Hippocampal formation (tissue), 2 donors: ENCODE data around the gene LIN37.
"Not testable (repeated sequence)": the region's sequence is repeated elsewhere in the genome, so short reads cannot be mapped to it uniquely, and the experiment has no call there.

Experiments
- DNase-seq, 2 donors: peaks; one replicate each; lab custom pipeline; 2025; lab: John Stamatoyannopoulos, UW

LIN37 gene

DNA sequence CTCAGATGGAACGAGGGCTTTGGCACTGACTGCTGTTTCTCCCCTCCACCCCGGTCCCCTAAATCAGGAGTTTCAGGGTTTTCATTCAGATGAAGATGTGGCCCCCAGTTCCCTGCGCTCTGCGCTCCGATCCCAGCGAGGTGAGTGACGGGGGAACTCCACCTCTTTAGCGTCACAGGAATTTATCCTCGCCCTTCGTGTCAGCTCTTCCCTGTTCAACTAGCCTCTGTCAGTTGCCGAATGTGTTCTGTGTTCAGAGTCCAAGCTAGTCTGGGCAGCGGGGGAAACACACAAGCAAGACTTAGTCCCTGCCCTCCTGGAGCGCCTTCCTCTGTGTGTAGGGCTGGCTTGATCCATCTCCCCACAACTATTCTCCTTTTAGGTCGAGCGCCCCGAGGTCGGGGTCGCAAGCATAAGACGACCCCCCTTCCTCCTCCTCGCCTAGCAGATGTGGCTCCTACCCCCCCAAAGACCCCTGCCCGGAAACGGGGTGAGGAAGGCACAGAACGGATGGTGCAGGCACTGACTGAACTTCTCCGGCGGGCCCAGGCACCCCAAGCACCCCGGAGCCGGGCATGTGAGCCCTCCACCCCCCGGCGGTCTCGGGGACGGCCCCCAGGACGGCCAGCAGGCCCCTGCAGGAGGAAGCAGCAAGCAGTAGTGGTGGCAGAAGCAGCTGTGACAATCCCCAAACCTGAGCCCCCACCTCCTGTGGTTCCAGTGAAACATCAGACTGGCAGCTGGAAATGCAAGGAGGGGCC, 28.8 kb upstream of the LIN37 start:
- no peak for DNase-seq

DNA sequence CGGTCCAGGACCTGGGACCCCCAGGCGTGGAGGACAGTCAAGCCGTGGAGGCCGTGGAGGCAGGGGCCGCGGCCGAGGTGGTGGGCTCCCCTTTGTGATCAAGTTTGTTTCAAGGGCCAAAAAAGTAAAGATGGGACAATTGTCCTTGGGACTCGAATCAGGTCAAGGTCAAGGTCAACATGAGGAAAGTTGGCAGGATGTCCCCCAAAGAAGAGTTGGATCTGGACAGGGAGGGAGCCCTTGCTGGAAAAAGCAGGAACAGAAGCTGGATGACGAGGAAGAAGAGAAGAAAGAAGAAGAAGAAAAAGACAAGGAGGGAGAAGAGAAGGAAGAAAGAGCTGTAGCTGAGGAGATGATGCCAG, 28.2 kb upstream of the LIN37 start:
- no peak for DNase-seq

DNA sequence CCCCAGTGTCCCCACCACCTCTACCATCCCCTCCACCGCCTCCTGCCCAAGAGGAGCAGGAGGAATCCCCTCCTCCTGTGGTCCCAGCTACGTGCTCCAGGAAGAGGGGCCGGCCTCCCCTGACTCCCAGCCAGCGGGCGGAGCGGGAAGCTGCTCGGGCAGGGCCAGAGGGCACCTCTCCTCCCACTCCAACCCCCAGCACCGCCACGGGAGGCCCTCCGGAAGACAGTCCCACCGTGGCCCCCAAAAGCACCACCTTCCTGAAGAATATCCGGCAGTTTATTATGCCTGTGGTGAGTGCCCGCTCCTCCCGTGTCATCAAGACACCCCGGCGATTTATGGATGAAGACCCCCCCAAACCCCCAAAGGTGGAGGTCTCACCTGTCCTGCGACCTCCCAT, 27.7 kb upstream of the LIN37 start:
- DNase-seq = no peak

DNA sequence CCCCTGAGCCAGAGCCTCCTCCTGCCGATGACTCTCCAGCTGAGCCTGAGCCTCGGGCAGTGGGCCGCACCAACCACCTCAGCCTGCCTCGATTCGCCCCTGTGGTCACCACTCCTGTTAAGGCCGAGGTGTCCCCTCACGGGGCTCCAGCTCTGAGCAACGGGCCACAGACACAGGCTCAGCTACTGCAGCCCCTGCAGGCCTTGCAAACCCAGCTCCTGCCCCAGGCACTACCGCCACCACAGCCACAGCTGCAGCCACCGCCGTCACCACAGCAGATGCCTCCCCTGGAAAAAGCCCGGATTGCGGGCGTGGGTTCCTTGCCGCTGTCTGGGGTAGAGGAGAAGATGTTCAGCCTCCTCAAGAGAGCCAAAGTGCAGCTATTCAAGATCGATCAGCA, 27.0 kb upstream of the LIN37 start:
- no peak for DNase-seq

DNA sequence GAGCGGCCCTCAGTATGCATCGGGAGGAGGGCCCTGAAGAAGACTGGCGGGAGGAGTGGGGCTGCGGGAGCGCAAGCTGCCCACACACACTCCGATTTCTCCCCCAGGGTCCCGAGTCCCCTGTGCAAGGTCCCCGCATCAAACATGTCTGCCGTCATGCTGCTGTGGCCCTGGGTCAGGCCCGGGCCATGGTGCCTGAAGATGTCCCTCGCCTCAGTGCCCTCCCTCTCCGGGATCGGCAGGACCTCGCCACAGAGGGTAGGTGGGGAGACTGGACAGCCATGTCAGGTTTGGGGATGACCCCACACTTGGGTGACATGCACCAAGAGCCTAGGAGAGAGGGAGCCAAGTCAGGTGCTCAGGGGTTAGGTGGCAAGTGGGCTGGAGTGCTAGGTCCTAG, 25.9 kb upstream of the LIN37 start:
- no peak for DNase-seq

DNA sequence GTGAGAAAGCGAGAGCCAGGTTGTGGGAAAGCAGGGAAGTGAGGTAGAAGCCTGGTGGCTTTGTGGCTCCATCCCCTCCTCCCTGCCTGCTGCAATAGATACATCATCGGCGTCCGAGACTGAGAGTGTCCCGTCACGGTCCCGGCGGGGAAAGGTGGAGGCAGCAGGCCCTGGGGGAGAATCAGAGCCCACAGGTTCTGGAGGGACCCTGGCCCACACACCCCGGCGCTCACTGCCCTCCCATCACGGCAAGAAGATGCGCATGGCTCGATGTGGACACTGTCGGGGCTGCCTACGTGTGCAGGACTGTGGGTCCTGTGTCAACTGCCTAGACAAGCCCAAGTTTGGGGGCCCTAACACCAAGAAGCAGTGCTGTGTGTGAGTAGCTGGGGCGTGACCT, 25.5 kb upstream of the LIN37 start:
- no peak for DNase-seq

DNA sequence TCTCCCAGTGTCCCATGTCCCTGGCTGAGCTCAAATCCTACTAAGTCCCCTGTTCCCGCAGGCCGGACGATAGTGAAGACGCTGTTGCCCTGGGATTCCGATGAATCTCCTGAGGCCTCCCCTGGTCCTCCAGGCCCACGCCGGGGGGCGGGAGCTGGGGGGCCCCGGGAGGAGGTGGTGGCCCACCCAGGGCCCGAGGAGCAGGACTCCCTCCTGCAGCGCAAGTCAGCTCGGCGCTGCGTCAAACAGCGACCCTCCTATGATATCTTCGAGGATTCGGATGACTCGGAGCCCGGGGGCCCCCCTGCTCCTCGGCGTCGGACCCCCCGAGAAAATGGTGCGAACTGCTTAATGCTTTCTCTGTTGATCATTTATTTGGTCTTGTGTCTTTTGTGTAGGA, 24.7 kb upstream of the LIN37 start:
- no peak for DNase-seq

DNA sequence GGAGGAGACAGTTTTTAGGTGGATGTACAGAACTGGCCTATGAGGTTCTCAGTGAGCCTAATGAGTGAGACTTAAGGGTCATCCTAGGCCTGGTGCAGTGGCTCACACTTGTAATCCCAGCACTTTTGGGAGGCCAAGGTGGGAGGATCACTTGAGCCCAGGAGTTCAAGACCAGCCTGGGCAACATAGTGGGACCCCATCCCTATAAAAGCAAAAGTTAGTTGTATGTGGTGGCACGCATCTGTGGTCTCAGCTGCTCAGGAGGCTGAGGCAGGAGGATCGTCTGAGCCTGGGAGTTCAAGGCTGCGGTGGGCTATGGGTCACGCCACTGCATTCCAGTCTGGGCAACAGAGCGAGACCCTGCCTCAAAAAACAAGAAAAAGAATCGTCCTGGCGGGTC, 24.2 kb upstream of the LIN37 start:
- DNase-seq = not testable (repeated sequence)

DNA sequence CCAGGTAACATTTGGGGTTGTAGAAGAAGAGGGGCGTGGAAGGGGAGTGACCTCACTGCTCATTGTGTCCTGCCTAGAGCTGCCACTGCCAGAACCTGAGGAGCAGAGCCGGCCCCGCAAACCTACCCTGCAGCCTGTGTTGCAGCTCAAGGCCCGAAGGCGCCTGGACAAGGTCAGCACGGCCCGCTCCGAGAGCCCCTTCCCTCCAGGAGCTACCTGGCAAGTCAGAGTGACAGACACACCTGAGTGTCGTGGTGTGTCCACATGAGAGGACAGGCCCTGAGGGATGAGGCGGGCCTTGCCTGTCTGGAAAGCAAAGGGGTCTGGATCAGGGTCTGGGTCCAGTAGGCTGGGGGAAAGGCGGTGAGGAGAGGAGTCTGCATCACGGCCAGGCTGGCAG, 23.8 kb upstream of the LIN37 start:
- DNase-seq = no peak

DNA sequence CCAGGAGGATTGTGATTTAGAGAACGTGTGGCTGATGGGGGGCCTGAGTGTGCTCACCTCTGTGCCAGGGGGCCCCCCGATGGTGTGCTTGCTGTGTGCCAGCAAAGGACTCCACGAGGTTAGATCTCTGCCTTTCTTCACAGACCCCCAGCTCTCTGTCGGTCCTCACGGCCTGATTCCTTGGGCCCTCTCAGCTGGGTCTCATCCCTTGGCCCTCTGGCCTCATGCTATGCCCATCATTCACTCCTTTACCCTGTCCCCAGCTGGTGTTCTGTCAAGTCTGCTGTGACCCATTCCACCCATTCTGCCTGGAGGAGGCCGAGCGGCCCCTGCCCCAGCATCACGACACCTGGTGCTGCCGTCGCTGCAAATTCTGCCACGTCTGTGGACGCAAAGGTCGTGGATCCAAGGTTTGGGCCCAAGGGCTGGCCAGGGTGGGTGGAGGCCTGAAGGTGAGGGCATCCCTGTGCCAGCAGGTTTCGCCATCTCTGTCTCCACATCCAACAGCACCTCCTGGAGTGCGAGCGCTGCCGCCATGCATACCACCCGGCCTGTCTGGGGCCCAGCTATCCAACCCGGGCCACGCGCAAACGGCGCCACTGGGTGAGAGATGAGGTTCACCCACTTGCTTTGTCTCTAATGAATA, 23.0 kb upstream of the LIN37 start:
- DNase-seq = no peak

DNA sequence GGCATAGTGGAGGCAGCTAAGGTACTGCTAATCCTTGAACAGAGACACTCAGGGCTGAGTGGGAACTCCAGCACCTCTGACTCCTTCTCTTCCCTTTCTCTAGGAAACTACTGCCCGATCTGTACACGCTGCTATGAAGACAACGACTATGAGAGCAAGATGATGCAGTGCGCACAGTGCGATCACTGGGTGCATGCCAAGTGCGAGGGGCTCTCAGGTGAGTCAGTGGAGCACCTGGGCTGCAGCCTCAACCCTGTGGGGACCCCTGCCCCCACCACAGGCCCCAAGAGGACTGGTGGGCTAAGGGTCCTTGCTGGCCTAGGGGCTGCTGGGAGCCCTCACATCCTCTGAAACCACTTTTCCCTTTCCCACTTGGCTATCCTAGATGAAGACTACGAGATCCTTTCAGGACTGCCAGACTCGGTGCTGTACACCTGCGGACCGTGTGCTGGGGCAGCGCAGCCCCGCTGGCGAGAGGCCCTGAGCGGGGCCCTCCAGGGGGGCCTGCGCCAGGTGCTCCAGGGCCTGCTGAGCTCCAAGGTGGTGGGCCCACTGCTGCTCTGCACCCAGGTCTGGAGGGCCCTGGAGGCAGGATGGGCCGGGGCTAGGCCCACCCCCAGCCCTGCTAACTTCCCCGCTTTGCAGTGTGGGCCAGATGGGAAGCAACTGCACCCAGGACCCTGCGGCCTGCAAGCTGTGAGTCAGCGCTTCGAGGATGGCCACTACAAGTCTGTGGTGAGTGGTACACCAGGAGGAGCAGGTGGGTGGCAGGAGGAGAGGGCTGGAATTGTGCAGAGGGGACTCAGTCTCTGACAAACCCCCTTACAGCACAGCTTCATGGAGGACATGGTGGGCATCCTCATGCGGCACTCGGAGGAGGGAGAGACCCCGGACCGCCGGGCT, 21.1 kb upstream of the LIN37 start:
- no peak for DNase-seq

DNA sequence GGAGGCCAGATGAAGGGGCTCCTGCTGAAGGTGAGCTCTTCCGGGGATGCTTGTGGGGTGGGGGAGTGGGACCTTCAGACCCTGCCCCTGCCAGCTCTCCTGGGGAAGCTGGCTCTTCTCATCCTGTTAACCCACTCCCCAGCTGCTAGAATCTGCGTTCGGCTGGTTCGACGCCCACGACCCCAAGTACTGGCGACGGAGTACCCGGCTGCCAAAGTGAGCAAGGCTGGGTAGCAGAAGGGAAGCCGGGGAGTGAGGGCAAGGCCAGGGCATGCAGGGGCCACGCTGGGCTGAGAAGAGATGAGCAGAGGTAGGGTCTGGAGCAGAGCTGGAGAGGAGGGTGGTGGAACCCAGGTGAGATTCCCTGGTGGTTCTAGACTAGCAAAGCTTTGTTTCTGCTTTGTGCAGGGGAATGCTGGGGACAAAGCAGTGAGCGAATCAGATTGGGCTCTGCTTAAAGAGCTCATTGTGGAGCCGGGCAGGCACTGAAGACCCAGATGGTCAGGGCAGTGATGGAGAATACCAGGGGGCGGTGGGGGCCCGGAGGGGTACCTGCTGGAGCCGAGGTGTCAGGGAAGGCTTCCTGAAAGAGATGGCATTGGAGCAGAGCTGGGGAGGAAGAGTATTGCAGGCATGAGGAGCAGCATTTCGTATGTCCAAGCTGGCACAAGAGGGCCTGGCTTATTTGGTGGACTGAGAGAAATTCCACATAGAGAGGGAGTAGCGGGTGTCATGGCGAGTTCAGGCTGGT, 20.2 kb upstream of the LIN37 start:
- no peak for DNase-seq

DNA sequence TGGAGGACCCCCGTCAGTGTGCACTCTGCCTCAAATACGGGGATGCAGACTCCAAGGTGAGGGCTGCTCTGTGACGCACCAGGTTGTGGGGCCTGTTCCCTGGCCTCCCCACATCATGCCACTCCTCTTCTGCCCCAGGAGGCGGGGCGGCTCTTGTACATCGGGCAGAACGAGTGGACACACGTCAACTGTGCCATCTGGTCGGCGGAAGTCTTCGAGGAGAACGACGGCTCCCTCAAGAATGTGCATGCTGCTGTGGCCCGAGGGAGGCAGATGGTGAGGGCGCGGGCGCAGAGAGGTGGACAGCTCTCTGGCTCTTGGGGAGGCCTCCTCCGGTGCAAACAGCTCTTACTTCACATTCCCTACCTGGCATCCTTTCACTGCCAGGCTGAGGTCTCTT, 19.4 kb upstream of the LIN37 start:
- DNase-seq = no peak

DNA sequence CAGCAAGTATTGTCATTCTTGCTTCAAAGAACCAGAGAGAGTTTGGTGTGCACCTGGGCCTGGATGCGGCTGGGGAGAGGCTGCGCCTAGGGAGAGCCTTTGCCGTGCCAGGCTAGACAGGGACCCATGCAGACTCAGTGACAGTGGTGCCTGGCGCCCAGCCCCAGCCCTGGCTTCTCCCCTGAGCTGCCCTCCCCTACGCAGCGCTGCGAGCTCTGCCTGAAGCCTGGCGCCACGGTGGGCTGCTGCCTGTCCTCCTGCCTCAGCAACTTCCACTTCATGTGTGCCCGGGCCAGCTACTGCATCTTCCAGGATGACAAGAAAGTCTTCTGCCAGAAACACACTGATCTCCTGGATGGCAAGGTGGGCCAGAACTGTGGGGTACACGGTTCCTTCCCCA, 18.6 kb upstream of the LIN37 start:
- no peak for DNase-seq

DNA sequence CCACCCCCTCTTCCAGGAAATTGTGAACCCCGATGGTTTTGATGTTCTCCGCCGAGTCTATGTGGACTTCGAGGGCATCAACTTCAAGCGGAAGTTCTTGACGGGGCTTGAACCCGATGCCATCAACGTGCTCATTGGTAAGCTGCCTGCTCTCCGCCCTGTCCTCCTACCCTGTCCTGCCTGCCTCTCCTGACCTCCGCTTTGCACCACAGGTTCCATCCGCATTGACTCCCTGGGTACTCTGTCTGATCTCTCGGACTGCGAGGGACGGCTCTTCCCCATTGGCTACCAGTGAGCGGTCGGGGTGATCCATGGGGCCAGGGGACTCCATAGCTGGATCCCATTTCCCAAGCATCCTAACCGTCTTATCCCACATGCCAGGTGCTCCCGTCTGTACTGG, 18.1 kb upstream of the LIN37 start:
- DNase-seq = no peak

DNA sequence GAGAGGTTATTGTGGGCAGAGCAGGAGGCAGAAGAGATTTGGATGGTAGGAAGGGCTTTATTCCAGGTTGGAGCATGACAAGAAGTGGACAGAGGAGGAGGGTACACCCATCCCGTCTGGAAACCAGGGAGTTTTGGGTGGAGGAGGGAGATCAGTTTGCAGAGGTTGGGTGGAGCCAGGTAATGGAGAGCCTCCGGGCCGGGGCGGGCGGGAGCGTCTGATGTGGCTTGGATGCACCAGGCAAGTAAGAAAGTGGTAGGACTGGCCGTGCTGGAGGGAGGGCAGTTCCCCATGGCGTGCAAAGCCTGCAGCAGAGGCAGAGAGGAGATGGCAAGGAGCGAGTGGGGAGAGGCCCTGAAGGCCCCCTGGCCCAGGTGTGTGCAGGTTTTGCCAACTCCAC, 17.0 kb upstream of the LIN37 start:
- DNase-seq = no peak

DNA sequence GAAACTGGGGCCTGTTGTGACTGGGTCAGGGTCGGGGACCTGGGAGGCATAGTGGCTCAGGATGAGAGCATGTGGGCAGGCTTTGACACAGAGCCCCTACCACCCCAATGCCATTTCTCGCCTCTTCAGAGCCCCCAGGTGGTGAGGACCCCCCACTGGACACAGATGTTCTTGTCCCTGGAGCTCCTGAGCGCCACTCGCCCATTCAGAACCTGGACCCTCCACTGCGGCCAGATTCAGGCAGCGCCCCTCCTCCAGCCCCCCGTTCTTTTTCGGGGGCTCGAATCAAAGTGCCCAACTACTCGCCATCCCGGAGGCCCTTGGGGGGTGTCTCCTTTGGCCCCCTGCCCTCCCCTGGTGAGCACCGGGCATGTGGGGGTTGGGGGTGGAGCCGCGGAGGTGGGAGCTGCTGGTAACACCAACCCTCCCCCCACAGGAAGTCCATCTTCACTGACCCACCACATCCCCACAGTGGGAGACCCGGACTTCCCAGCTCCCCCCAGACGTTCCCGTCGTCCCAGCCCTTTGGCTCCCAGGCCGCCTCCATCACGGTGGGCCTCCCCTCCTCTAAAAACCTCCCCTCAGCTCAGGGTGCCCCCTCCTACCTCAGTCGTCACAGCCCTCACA, 16.5 kb upstream of the LIN37 start:
- DNase-seq = no peak

DNA sequence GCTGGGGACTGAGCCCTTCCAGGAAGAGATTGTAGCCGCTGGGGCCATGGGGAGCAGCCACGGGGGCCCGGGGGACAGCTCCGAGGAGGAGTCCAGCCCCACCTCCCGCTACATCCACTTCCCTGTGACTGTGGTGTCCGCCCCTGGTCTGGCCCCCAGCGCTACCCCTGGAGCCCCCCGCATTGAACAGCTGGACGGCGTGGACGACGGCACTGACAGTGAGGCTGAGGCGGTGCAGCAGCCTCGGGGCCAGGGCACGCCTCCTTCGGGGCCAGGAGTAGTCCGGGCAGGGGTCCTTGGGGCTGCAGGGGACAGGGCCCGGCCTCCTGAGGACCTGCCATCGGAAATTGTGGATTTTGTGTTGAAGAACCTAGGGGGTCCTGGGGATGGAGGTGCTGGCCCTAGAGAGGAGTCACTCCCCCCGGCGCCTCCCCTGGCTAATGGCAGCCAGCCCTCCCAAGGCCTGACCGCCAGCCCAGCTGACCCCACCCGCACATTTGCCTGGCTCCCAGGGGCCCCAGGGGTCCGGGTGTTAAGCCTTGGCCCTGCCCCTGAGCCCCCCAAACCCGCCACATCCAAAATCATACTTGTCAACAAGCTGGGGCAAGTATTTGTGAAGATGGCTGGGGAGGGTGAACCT, 15.7 kb upstream of the LIN37 start:
- DNase-seq = no peak

DNA sequence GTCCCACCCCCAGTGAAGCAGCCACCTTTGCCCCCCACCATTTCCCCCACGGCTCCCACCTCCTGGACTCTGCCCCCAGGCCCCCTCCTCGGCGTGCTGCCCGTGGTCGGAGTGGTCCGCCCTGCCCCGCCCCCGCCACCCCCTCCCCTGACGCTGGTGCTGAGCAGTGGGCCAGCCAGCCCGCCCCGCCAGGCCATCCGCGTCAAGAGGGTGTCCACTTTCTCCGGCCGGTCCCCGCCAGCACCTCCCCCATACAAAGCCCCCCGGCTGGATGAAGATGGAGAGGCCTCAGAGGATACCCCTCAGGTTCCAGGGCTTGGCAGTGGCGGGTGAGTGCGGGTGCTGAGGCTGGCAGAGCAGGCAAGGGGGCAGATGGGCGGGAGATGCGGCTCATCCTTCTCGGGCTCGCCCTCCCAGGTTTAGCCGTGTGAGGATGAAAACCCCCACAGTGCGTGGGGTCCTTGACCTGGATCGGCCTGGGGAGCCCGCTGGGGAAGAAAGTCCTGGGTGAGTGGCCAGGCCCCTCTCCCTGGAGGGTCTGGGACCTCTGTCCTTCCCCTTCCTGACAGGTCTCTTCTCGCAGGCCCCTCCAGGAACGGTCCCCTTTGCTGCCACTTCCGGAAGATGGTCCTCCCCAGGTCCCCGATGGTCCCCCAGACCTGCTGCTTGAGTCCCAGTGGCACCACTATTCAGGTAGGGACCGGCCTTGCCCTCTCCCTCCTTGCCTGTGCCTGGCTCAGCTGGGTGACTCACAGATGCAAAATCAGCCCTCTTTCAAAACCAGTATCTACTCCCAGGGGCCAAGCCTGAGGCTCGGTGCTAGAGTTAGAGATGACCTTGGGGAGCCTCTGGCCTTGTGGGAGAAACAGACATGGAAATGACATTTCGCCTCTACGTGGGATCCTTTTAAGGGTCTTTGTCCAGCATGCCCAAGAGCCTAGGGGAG, 14.9 kb upstream of the LIN37 start:
- no peak for DNase-seq

DNA sequence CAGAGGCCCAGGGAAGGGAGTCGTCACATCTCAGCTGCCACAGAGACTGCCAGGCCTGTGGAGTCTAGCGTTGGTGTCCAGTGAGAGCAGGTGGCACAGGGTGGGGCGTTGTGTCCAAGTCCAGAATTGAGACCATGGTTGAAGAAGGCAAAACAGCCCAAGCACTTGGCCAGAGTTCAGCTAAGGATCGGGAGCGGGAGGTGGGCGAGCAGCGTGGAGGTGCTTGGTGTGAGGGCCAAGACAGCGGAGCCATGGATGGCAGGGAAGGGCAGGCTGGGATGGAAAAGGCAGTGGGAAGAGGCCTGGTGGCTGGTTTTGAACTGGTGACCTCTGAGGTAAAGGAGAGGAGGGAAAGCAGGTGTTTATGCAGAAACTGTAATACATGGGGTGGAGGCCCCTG, 14.1 kb upstream of the LIN37 start:
- no peak for DNase-seq
